ENCODE data around the gene EXOC2.

EXOC2 gene

GRCh38 chr6:445571-446417 is 247.1 kb downstream of the EXOC2 start:
- no peak for DNase-seq (ENCODE audit: low read depth in 3 of 3)

GRCh38 chr6:444653-445275 is 248.2 kb downstream of the EXOC2 start:
- no peak for DNase-seq (ENCODE audit: low read depth in 3 of 3)

DNA sequence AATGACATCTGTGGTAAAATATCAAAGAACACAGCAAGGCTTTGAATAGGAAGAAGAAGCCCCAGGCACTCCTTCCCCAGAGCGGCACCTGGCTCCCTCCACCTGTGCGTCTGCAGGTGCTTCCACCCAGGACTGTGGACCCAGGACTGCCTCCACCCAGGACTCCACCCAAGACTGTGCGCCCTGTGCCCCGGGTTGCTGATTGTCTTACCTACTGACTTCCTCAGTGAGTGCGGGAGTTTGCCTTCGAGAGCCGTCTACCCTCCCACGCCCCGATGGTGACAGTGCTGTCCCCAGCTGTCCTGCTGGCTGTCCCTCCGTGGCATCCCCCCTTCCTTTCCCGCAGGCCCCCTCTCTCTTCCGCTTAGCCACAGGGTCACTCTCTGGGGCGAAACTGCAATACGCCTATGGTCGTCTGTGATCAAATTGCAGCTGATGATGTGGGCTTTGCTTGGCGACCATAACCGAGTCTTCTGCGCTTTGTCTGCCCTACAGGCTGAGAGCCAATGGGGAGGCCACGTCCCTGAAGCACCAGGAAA is 249.2 kb downstream of the EXOC2 start:
- no peak for DNase-seq (ENCODE audit: low read depth in 3 of 3)

DNA sequence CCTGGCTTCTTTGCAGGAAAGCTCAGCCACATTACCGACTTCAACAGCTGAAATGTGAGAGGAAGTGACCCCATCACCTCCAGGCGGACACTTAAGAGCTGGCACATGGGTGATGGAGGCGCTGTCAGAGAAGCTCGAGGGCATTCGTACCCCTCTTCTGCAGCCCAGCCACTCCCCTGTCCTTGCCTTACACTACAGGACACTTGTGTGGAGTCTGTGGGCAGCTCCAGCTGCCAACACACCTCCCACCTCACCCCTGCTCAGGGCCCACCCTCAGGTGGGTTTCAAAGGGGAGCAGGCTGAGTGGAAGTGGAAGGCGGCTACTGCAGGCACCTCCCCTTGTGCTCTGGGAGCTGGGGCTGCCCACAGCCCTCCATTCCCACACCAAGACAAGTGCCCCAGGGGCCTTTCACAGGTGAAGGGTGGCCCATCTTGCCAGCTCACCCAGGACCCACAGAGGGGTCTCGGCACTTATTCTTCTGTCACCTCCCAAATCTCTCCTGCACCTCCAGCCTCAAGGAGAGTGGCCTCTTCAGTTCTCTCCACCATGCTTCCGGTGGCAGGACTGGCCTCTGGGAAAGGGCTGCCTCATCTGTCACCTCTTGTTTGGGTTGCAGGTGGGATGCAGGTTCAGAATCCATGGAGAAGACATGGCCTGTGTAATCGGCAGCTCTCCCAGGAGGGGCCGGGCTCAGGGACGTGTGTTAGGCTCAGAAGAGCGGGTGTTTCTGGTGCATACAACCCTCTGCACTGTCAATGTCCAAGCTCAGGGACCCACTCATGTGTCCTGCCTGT is 251.6 kb downstream of the EXOC2 start:
- DNase-seq (ENCODE audit: low read depth in 3 of 3): no peak

GRCh38 chr6:439641-440167 is 253.2 kb downstream of the EXOC2 start:
- no peak for DNase-seq (ENCODE audit: low read depth in 3 of 3)

DNA sequence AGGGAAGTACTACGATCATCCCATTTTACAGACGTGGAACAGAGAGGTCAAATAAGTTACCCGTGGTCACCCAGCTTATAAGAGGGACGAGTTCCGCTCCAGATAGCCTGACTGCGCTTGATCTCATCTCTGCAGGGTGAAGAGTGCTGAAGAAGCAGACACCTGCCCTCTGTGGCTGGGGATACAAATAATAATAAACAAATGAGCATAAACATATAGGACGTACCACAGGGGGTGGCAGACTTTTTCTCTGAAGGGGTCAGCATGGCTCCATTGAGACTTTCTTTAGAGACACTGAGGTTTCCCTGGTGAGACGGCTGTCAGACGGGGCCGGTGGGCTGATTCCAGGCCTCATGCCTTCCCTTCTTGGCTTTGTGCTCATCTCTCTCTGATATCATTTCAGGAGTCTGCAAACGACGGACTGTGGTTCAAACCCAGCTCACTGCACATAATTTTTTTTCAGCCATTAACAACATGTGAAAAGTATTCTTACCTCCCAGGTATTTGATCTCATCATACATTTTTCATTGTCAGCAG is 254.2 kb downstream of the EXOC2 start:
- DNase-seq (ENCODE audit: low read depth in 3 of 3): no peak

DNA sequence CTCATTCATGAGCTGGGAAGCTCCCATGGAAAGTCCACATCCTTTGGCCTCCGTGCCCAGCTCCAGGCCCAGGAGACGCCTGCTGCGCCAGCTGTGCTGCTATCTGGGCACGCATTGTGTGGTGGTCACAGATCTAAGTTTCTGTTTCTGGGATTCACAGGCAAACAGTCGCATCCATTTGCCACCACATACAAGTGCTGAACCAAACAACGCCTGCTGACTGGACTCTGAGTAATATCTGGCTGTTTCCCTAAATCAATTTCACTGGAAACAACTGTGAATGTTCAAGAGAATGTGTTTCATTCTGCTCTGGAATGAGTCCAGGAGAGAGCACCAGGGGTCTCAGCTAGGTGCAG is 255.9 kb downstream of the EXOC2 start:
- DNase-seq (ENCODE audit: low read depth in 3 of 3): no peak

DNA sequence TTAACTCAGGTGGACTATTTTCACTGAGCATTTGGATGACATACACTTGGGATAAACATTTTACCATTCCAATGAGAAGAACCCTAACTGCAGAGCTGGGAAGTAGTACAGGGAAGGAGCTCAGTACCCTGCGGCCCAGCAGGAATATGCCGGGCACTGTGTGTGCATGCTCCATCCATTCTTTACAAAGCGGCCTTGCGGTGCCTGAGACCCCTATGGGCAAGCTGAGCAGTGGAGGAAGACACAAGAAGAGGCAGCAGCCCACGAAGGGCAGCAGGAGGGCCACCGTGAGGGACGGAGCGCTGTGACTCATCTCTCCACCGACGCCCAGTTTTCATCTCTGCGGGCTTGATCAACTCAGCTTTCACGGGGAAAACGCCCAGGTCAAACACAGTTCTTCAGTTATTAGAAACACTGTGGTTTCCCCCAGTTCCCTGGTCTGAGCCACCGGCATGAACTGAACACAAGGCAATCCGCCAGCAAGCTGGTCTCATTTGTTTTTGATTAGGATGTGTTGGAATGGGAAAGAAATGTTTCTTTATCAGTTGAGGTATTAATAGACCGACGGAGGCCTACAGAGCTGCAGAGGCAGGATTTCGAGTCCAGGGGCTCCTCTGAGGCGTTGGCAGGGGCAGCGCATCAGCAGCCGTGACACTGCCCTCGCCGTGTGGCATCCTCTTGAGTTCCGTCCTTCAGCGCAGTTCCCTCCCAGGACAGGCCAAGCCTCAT is 256.5 kb downstream of the EXOC2 start:
- no peak for DNase-seq (ENCODE audit: low read depth in 3 of 3)

GRCh38 chr6:435441-436307 is 257.3 kb downstream of the EXOC2 start:
- no peak for DNase-seq (ENCODE audit: low read depth in 3 of 3)
